ENCODE measurements around the gene CASR.
"Not testable (repeated sequence)": the region's sequence is repeated elsewhere in the genome, so short reads cannot be mapped to it uniquely, and the experiment has no call there.

CASR gene, protein sequence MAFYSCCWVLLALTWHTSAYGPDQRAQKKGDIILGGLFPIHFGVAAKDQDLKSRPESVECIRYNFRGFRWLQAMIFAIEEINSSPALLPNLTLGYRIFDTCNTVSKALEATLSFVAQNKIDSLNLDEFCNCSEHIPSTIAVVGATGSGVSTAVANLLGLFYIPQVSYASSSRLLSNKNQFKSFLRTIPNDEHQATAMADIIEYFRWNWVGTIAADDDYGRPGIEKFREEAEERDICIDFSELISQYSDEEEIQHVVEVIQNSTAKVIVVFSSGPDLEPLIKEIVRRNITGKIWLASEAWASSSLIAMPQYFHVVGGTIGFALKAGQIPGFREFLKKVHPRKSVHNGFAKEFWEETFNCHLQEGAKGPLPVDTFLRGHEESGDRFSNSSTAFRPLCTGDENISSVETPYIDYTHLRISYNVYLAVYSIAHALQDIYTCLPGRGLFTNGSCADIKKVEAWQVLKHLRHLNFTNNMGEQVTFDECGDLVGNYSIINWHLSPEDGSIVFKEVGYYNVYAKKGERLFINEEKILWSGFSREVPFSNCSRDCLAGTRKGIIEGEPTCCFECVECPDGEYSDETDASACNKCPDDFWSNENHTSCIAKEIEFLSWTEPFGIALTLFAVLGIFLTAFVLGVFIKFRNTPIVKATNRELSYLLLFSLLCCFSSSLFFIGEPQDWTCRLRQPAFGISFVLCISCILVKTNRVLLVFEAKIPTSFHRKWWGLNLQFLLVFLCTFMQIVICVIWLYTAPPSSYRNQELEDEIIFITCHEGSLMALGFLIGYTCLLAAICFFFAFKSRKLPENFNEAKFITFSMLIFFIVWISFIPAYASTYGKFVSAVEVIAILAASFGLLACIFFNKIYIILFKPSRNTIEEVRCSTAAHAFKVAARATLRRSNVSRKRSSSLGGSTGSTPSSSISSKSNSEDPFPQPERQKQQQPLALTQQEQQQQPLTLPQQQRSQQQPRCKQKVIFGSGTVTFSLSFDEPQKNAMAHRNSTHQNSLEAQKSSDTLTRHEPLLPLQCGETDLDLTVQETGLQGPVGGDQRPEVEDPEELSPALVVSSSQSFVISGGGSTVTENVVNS

DNA sequence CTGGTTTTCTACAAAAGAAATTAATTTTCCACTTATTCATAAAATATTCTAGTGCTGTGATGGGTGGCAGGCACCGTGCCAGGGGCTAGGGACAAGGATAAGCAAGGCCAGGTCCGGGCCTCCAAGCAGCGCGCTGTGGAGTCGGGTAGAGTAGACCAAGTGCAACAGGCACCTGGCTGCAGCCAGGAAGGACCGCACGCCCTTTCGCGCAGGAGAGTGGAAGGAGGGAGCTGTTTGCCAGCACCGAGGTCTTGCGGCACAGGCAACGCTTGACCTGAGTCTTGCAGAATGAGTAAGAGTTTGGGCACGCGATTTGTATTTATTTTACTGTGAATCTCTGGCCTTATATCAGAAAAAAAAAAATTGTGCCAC is at the start of gene CASR:
TSS of gene CASR (plus strand) at position 148 of the 372 bp plus-strand sequence. CDS start 70,522 bp downstream, outside the sequence.
- no peak for DNase-seq

DNA sequence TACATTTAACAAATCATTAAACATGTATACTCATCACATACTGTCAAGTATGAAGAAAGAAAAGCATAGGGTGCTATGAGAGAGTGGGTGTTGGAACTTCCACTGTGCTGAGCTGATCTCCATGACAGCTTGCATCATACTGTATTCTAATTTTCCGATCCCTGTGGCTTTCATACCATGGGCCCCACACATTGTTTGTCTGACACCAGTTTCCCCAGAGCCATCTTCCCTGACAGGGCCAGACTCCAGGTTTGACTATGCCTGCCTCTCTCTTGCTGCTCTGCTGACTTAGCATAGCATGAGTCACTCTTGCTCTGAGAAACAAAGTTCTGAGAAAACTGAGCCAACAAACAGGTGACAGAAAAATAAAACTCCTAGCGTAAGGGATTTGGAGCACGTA is 37.0 kb upstream of the CASR start:
- no peak for DNase-seq

DNA sequence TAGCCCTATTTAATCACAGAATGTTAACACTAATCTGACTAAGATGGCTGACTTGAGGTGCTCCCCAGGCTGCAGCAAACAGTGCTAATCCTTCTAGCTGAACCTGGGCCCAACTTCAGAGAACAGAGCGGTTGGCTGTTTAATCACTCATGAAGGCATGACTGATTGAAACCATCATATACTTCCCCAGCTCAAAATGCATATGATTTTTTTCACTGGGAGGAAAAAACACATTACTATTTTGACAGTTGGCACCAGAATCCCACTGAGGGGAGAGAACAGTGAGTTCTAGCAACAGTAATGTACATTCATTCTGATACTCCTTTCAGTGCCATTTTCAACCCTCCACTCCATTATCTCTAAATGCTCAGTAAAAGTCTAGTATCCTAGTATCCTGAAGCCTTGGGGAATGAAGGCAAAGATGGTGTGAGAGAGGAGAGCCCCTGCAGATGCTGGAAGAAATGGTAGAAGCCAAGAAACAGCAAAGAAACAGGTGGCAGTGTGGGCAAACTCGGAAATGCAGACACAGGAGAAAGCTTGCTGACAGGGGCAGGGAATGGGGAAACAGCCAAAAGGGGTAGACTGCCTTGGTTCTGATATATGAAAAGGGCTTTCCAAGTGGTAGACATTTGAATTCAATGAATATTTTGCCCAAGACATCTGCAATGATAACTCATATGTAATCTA is 34.4 kb upstream of the CASR start:
- DNase-seq: no peak

DNA sequence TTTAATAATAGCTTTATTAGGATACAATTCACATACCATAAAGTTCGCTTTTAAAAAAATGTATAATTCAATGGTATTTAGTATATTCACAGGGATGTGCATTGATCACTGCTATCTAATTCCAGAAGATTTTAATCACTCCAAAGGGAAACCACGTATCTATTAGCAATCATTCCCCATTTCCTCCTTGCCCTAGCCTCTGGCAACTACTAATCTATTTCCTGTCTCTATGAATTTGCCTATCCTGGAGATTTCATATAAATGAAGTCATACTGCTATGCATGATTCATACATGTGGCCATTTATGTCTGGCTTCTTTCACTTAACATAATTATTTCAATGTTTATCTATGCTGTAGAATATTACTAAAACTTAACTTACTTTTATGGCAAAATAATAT is 32.0 kb upstream of the CASR start:
- no peak for DNase-seq

DNA sequence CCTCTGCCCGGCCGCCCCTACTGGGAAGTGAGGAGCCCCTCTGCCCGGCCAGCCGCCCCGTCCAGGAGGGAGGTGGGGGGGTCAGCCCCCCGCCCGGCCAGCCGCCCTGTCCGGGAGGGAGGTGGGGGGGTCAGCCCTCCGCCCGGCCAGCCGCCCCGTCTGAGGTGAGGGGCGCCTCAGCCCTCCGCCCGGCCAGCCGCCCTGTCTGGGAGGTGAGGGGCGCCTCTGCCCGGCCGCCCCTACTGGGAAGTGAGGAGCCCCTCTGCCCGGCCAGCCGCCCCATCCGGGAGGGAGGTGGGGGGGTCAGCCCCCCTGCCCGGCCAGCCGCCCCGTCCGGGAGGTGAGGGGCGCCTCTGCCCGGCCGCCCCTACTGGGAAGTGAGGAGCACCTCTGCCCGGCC is 18.5 kb upstream of the CASR start:
- DNase-seq: not testable (repeated sequence)

DNA sequence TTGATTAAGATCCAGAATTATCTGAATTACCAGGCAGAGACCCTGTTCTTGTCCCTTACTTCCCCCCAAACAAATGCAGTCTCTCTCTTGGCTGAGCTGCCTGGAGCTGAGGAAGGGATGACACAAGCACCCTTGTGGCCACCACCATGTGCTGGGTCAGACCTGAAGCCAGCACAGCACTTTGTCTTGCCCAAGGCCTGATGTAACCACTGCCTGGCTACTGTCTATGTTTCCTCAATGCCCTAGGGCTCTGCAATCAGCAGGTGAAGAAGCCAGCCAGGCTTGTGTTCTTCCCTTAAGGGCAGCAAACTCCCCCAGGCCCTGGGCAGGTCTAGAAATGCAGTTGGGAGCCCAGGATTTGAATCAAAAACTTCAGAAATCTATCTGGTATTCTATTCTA is 15.8 kb upstream of the CASR start:
- no peak for DNase-seq

DNA sequence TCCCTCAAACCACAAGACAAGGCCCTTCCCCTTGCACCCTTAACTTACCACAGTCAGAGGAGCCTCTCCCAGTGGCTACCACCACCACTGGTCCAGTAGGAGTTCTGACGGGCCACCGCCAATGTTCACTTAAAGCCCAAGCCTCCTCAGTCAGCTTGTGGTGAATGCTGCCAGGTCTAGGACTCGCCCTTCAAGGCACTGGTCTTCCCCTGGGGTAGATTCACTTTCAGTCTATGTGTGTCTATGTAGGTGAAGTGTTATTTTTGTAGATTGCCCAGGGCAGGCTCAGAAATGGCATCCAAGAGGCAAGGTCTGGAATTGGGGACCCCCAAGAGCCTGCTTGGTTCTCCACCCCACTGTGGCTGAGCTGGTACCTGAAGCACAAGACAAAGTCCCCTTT is 15.4 kb upstream of the CASR start:
- no peak for DNase-seq

DNA sequence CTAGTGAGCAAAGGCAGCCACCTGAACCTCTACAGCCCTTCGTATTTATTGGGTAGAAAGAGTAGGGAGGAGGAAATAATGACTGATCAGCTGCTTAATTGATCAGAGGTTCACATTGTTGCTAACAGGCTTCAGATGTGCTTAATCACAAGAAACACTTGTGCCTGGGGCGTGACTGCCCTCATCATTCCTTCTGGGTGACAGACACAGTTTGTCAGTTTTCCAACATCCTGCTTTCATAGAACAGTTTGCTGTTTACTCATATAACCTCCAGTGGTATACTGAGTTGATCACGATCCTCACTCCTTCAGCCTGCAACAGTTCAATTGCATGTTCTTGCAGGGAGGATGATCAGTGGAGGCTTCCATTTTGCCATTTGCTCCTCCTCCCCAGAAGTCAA is 13.6 kb upstream of the CASR start:
- no peak for DNase-seq

DNA sequence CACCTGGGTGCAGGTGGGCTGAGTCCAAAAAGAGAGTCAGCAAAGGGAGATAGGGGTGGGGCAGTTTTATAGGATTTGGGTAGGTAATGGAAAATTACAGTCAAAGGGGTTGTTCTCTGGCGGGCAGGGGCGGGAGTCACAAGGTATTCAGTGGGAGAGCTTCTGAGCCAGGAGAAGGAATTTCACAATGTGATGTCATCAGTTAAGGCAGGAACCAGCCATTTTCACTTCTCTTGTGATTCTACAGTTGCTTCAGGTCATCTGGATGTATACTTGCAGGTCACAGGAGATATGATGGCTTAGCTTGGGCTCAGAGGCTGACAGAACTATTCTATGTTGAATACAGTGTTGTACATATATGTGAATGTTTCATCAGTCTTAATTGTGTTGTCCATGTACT is 12.1 kb upstream of the CASR start:
- not testable (repeated sequence) for DNase-seq

DNA sequence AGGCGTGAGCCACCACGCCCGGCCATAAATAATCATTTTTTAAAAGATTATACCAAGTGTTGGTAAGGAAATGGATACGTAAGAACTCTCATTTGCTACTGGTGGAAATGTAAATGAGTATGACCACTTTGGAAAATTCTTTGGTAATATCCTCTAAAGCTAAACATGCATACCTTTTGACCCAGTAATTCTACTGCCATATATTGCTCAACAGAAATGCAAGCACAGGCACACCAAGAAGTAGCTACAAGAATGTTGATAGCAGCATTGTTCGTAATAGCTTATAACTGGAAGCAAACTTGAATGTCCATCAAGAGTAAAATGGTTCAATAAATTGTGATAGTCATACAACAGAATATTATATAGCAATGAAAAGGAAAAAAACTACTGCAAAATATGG is 4.8 kb upstream of the CASR start:
- no peak for DNase-seq

DNA sequence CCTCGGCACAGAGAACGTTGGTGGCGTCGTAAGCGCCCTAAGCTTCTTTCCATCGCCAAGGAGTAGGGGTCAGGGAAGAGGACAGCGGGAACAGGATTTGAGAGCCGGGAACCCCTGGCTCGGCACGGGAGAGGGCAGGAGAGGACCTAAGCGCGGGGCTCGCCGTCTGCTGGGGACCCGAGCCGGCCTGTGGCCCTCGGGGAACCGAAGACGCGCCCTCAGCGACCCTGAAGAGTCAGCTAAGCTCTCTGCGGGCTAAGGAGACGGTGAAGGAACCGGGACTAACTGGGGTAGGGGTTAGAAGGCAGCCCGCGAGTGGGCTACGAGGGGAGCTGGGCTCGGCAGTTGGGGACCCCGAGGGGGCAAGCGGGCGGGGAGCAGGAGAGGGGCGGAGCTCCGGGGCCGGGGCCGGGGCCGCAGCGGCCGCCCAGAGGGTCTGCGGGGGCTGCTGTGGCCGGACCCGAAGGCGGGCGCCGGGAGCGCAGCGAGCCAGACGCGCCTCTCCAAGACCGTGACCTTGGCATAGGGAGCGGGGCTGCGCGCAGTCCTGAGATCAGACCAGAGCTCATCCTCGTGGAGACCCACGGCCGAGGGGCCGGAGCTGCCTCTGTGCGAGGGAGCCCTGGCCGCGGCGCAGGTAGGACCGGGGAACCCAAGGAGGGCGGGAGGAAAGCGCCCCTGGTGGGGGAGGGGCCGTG is 574 bp downstream of the CASR start:
- DNase-seq: no peak

DNA sequence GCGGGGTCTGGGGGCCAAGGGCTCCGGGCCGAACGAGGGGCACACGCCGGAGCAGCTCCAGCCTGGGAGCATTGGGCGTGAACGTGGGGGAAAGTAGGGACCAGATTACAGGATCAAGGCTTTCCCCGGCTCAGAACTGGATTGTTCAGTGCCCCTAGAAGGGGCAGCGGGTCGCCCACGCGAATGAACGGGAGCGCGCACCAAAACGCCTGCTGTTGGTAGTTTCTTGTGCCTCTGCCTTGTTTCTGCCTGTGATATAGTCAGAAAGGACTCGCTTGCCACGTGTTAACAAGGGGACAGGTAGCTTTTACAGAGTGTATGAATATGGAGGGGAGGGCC is 1.1 kb downstream of the CASR start:
- no peak for DNase-seq

DNA sequence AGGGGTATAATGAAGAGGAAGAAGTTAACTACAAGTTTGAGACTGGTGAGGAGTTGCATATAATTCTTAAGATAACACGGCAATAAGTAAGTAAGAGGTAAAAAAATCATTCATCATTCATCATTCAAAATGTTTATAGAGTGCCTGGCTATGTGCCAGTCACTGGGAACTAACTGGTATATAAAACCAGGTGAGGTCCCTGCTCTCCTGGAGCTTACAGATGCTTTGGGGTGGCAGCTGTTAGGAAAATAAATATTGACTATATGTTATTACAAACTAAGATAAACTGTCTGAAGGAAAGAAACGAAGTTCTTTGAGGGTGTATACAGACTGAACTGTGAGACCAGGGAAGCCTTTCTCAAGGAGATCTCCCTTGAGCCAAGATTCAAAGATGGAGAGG is 2.9 kb downstream of the CASR start:
- no peak for DNase-seq

DNA sequence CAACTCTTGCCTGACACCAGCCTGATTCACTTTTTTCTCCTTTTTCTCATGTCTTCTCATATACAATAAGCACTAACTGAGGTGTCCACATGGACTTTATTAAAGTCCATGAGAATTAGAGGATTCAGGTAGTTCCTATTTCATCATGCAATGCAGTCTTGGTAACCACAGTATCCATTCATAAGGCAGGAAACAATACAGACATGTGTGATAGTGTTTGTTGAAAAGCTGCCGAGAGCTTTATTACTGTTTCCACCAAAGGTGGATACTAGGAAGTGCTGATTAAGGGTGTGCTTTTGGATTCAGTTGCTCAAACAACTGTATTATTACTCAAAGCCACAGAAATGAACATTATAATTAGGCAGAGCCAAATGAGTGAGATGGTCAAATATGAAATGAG is 5.3 kb downstream of the CASR start:
- DNase-seq: no peak

DNA sequence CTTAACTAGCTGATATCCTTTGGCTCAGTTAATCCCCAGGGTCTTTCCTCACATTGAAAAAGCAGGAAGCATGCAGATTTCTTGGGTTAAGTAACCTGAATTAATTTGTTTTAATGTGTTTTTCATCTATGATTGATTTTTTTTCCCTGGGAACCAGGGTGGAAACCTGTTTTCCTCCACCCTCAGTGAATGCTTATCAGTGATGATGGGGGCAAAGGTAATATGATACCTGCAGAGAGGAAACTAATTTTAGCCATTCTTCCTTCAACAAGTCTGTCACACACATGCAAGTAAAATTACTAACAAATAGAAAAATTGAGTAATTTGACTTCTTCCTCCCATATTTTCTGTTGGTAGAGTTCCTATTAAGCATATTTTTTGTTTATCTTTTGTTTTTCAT is 5.9 kb downstream of the CASR start:
- no peak for DNase-seq

DNA sequence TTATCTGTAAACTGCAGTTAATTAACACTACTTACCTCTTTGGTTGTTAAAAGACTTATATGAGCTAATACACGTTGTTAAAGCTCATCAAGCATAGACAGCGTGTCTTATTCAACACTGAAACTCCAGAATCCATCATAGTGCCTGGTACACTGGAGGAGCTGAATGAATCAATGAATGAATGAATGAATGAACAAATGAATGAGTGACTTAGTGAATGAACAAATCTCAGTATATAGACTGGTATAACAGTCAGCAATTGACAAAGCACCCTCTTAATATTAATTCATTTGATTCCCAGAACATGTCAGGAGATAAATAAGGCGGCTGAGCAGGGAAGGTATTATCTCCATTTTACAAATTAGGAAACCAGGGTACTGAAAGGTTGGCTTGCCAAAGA is 7.1 kb downstream of the CASR start:
- no peak for DNase-seq

DNA sequence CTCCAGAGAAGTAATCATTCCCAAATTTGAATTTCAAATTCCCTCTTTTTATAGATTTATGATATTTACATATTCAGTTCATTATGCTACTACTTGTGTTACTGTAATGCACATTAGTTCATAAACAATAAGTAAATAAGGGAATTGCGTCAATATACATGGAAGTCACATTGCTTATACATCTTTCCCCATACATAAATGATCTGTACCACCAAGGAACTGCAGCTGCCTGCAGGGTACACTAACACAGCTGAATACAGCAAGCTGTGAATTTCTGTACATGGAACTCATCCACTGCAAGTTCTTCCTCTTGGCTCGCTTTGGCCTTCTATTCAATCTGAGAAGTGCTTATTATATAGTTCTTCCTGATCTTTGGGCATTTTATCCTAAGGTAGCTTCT is 15.5 kb downstream of the CASR start:
- DNase-seq: no peak

DNA sequence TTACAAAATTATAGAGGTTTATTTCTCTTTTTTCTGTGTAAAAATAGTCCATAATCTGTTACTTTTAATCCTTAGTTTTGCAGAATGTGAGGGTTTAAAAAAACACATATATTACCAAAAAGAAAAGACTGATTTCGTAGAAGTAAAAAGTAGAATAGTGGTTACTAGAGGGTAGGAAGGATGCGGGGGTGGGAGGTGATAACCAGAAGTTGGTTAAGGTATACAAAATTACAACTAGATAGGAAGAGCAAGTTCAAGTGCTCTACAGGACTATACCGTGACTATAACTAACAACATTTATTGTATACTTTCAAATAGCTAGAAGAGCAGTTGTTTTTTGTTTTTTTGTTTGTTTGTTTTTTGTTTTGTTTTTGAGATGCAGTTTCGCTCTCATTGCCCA is 16.1 kb downstream of the CASR start:
- no peak for DNase-seq

DNA sequence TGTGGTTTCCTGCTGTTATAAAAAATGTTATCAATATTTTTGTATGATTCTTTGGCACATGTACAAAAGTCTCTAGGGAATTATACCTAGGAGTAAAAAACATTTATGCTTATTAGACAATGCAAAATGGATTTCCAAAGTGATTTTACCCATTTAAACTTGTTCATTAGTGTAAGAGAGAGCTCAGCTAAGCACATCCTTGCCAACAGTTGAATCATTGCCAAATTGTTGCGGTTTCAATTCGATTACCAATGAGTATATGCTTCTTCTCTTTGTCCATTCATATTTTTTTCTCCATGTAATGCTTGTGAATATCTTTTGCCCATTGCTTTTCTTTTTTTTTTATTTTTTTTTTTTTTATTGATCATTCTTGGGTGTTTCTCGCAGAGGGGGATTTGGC is 17.2 kb downstream of the CASR start:
- DNase-seq: no peak

DNA sequence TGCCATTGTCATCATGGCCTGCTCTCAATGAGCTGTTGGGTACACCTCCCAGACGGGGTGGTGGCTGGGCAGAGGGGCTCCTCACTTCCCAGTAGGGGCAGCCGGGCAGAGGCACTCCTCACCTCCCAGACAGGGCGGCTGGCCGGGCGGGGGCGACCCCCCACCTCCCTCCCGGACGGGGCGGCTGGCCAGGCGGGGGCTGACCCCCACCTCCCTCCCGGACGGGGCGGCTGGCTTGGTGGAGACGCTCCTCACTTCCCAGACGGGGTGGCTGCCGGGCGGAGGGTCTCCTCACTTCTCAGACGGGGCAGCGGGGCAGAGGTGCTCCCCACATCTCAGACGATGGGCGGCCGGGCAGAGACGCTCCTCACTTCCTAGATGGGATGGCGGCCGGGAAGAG is 18.0 kb downstream of the CASR start:
- DNase-seq: not testable (repeated sequence)

DNA sequence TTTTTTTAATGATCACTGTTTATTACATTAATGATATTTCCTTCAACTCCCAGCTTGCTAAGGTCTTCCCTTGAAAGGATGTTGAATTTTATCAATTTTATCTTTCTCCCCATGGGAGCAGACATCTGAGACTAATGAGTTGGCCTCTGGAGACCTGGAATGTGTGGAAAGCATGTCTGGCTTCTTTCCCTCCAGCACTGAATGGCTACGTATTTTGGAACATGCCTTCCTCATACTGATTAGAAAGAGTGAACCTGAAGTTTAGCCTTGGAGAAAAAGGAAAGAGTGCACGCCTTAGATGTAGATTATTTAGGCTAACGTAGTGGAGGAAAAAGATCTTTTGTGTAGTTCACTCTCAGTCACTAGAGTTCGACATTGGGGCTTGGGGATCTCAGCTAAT is 25.1 kb downstream of the CASR start:
- no peak for DNase-seq

DNA sequence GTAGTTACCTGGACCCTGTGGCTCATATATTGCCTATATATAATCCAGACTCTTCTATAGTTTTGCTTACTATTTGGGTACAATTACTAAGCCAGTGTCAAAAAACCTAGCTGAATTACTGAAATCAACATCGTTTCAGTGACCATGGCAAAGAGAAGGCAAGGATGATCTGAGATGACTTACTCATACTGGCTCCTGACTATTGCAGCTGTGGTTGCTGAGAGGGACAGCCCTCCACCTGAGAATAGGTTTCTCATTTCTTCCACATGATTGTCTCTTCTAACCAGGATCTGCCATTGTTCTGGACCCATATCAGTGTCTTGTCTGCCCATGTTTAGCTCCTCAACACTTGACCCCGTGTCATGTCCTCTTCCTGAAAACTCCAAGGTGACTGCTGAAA is 30.2 kb downstream of the CASR start:
- DNase-seq: no peak

DNA sequence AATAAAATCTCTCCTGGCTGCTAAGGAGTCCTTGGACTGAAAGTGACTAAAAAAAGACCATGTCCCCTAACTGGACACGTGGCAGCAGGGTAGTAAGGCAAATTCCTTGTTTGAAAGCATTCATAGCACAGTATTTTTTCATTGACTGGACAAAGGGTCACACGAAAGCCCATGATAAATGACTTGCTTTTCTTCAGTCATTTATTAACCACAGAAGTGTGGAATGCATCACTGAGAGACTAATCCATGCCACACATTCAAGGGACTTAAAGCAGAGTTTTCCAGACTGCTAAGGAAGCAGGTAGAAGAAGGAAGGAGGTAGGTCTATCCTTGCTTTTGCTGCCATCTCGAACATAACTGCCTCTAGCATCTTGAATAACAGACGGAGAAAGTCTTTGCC is 31.2 kb downstream of the CASR start:
- no peak for DNase-seq
